H9 (cell line): Measurements from ENCODE around the gene CHDH. TPM values are rescaled to one million over a fixed set of nuclear protein-coding genes. Genes with fewer than 3 reads are reported as not detected.

Experiments
- DNase-seq: peaks from one replicate; pipeline ENCODE4 v3.0.0-alpha.2; 2017
- H2AFZ ChIP-seq: one replicate; pipeline ENCODE4 v1.6.1; 2013; ENCODE audit warnings: mild to moderate bottlenecking, low read length, control low read depth, moderate library complexity
- H2AK5ac ChIP-seq: 2 replicates; pipeline ENCODE4 v1.6.1; 2013; ENCODE audit warnings: low read length, control low read depth, mixed read lengths; ENCODE audit not compliant: insufficient read length
- H2BK120ac ChIP-seq: one replicate; pipeline ENCODE4 v1.6.1; 2013; ENCODE audit warnings: low read depth, mild to moderate bottlenecking, low read length, control low read depth, inconsistent platforms; ENCODE audit not compliant: poor library complexity, severe bottlenecking
- H2BK12ac ChIP-seq: 2 replicates; pipeline ENCODE4 v1.6.1; 2013; ENCODE audit warnings: low read length, control low read depth, mixed read lengths, low read depth; ENCODE audit not compliant: insufficient read length
- H2BK15ac ChIP-seq: 2 replicates; pipeline ENCODE4 v1.6.1; 2013; ENCODE audit warnings: low read depth, low read length, control low read depth
- H2BK20ac ChIP-seq: one replicate; pipeline ENCODE4 v1.6.1; 2013; ENCODE audit warnings: low read depth, mild to moderate bottlenecking, low read length, control low read depth, inconsistent platforms; ENCODE audit not compliant: poor library complexity, severe bottlenecking
- H2BK5ac ChIP-seq: 2 replicates; pipeline ENCODE4 v1.6.1; 2013; ENCODE audit warnings: low read length, control low read depth, mixed read lengths; ENCODE audit not compliant: insufficient read length
- H3K14ac ChIP-seq: 2 replicates; pipeline ENCODE4 v1.6.1; 2013; ENCODE audit warnings: low read length, control low read depth; ENCODE audit not compliant: insufficient read depth
- H3K18ac ChIP-seq: 2 replicates; pipeline ENCODE4 v1.6.1; 2013; ENCODE audit warnings: low read depth, mild to moderate bottlenecking, mixed read lengths, low read length, control low read depth; ENCODE audit not compliant: insufficient read length
- H3K23ac ChIP-seq: 2 replicates; pipeline ENCODE4 v1.6.1; 2013; ENCODE audit warnings: low read length, control low read depth, mixed read lengths, low read depth; ENCODE audit not compliant: insufficient read length
- H3K23me2 ChIP-seq: 2 replicates; pipeline ENCODE4 v1.6.1; 2013; ENCODE audit warnings: low read depth, mild to moderate bottlenecking, mixed read lengths, low read length, control low read depth; ENCODE audit not compliant: insufficient read length, poor library complexity, severe bottlenecking
- H3K27ac ChIP-seq: 2 replicates; pipeline ENCODE4 v1.5.1; 2013; ENCODE audit warnings: low read length, control low read depth, mixed read lengths, low read depth; ENCODE audit not compliant: insufficient read length
- H3K27me3 ChIP-seq: 2 replicates; pipeline ENCODE4 v1.6.1; 2013; ENCODE audit warnings: low read length, control low read depth, inconsistent platforms; ENCODE audit not compliant: insufficient read depth
- H3K4ac ChIP-seq: 2 replicates; pipeline ENCODE4 v1.6.1; 2013; ENCODE audit warnings: low read depth, mild to moderate bottlenecking, control low read depth, inconsistent platforms, low read length, moderate library complexity
- H3K4me1 ChIP-seq: 2 replicates; pipeline ENCODE4 v1.6.1; 2013; ENCODE audit warnings: low read length, control low read depth, inconsistent platforms; ENCODE audit not compliant: insufficient read depth
- H3K4me2 ChIP-seq: 2 replicates; pipeline ENCODE4 v1.6.1; 2013; ENCODE audit warnings: low read length, control low read depth, mixed read lengths; ENCODE audit not compliant: insufficient read length, insufficient read depth
- H3K56ac ChIP-seq: 2 replicates; pipeline ENCODE4 v1.6.1; 2013; ENCODE audit warnings: low read depth, mild to moderate bottlenecking, mixed read lengths, low read length, control low read depth; ENCODE audit not compliant: insufficient read length
- H3K79me1 ChIP-seq: 2 replicates; pipeline ENCODE4 v1.6.1; 2013; ENCODE audit warnings: low read depth, mild to moderate bottlenecking, moderate library complexity, low read length, control low read depth, inconsistent platforms; ENCODE audit not compliant: insufficient read depth, poor library complexity, severe bottlenecking
- H3K79me2 ChIP-seq: 2 replicates; pipeline ENCODE4 v1.6.1; 2013; ENCODE audit warnings: low read length, control low read depth, inconsistent platforms; ENCODE audit not compliant: insufficient read depth
- H3K9ac ChIP-seq: 2 replicates; pipeline ENCODE4 v1.6.1; 2013; ENCODE audit warnings: low read length, control low read depth, mixed read lengths; ENCODE audit not compliant: insufficient read length; ENCODE audit errors: extremely low read depth
- H3K9me3 ChIP-seq: one replicate; pipeline ENCODE4 v1.6.1; 2013; ENCODE audit warnings: low read depth, low read length, inconsistent platforms; ENCODE audit not compliant: control insufficient read depth
- H3T11ph ChIP-seq: one replicate; pipeline ENCODE4 v1.6.1; 2013; ENCODE audit warnings: mild to moderate bottlenecking, low read length, control low read depth, inconsistent platforms
- H4K20me1 ChIP-seq: one replicate; pipeline ENCODE4 v1.6.1; 2013; ENCODE audit not compliant: control insufficient read depth, insufficient read length, insufficient read depth
- H4K5ac ChIP-seq: 2 replicates; pipeline ENCODE4 v1.6.1; 2013; ENCODE audit warnings: low read depth, mild to moderate bottlenecking, mixed read lengths, low read length, control low read depth; ENCODE audit not compliant: insufficient read length
- H4K8ac ChIP-seq: replicated peaks from 2 replicates; pipeline ENCODE4 v1.6.1; 2013; ENCODE audit warnings: low read length, control low read depth, mixed read lengths, low read depth; ENCODE audit not compliant: insufficient read length
- H4K91ac ChIP-seq: 2 replicates; pipeline ENCODE4 v1.6.1; 2013; ENCODE audit warnings: low read depth, mild to moderate bottlenecking, moderate library complexity, mixed read lengths, low read length, control low read depth; ENCODE audit not compliant: insufficient read length
- H3K27ac Mint-ChIP-seq, 3 experiments: 2 replicates in 2 of 3; 3 replicates in 1 of 3; pipeline ENCODE4 v1.8.0; 2020 to 2021; ENCODE audit warnings: mixed read lengths in 3 of 3, mild to moderate bottlenecking in 1 of 3, moderate library complexity in 1 of 3
- H3K27me3 Mint-ChIP-seq: 2 replicates; pipeline ENCODE4 v1.8.0; 2021; ENCODE audit warnings: low read depth, mild to moderate bottlenecking, moderate library complexity, mixed read lengths
- H3K36me3 Mint-ChIP-seq, 3 experiments: 2 replicates in 2 of 3; 3 replicates in 1 of 3; pipeline ENCODE4 v1.8.0; 2020 to 2021; ENCODE audit warnings: low read depth in 3 of 3, mixed read lengths in 3 of 3; ENCODE audit not compliant: insufficient read depth in 1 of 3
- H3K4me1 Mint-ChIP-seq, 2 experiments: 2 replicates each; pipeline ENCODE4 v1.8.0; 2020; ENCODE audit warnings: mixed read lengths in 2 of 2
- H3K4me3 Mint-ChIP-seq, 2 experiments: 2 replicates in 1 of 2; 3 replicates in 1 of 2; pipeline ENCODE4 v1.8.0; 2020 to 2021; ENCODE audit warnings: mild to moderate bottlenecking in 2 of 2, mixed read lengths in 2 of 2, moderate library complexity in 1 of 2
- H3K9me3 Mint-ChIP-seq, 2 experiments: 2 replicates in 1 of 2; 3 replicates in 1 of 2; pipeline ENCODE4 v1.8.0; 2020; ENCODE audit warnings: mild to moderate bottlenecking in 2 of 2, mixed read lengths in 2 of 2, moderate library complexity in 1 of 2
- WGBS: extraction: QIAGEN DNeasy Blood & Tissue Kit; methylation state at CpG from one replicate; pipeline ENCODE4 v1.1.7; 2013; ENCODE audit warnings: missing lambda C conversion rate, low lambda C conversion rate, mixed read lengths; ENCODE audit not compliant: insufficient read length; ENCODE audit errors: extremely low coverage; 5-methylcytosine and 5-hydroxymethylcytosine counted together
- total RNA-seq: library from RNA; stranded (reverse); gene quantifications from 2 replicates; pipeline ENCODE4 v1.2.1, GENCODE V29; 2021
- TF ChIP-seq, protein P1 (sequence below): fragments of 200-600 bp; sonication (generic); conservative IDR thresholded peaks from 3 replicates; pipeline ENCODE4 v1.8.0; 2021; ENCODE audit warnings: antibody characterized with exemption, mild to moderate bottlenecking

The CHDH gene
- total RNA-seq, 1 experiment from 2014 or later, result 11.0 TPM

DNA sequence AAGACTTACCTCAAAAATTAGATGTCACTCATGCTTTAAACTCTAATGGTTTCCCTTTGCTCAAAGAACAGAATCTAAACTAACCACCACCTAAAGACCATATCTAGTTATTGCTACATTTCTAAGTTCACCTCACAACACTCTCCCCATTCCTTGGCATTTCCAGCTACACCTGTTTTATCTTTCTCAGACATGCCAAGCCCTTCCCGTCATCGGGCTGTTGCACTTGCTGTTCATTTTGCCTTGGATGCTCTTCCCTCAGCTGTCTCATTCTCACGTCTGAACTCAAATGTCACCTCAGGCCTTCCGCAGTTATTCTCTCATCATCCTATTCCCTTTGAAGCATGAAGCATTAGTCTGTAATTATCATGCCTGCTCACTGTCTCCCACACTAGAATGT lies 36.8 kb upstream of the CHDH start:
- no CpG with 5 or more reads among the region's 4 CpGs for WGBS
- Histone ChIP-seq H2BK12ac (no peak overlapping the region), H3K4me2 (no peak overlapping the region), H3K27me3 (no peaks in the 10 kb centered on the region), H2BK20ac (no peak overlapping the region), H2BK120ac (no peak overlapping the region), H2AFZ (no peak overlapping the region), H4K8ac (no peak overlapping the region), H3K9ac (no peak overlapping the region), H3K4ac (no peak overlapping the region), H4K5ac (no peak overlapping the region), H3K9me3 (no peaks in the 10 kb centered on the region), H3K23me2 (peaks cover 9% of the 10 kb centered on the region), H3K56ac (no peak overlapping the region), H3K23ac (no peak overlapping the region), H3K79me1 (no peaks in the 10 kb centered on the region), H3K14ac (no peak overlapping the region), H3T11ph (no peak overlapping the region), H3K27ac (no peak overlapping the region), H4K91ac (no peak overlapping the region), H3K18ac (no peak overlapping the region), H3K79me2 (no peaks in the 10 kb centered on the region), H2BK5ac (no peak overlapping the region), H2AK5ac (no peak overlapping the region), H3K4me1 (peaks cover 5% of the 10 kb centered on the region; the same call in 1 of the 2 replicates), H2BK15ac (no peak overlapping the region), H4K20me1 (no peaks in the 10 kb centered on the region)
- peak overlapping the region in 1 of 2 experiments; percentile 99; a peak in 2 of 5 replicates for H3K4me3 Mint-ChIP-seq
- H3K27ac Mint-ChIP-seq, result no peak overlapping the region; a peak in 2 of 7 replicates
- no peaks in the 10 kb centered on the region for H3K27me3 Mint-ChIP-seq
- no peaks in the 10 kb centered on the region for H3K9me3 Mint-ChIP-seq
- TF ChIP-seq, protein P1, sequence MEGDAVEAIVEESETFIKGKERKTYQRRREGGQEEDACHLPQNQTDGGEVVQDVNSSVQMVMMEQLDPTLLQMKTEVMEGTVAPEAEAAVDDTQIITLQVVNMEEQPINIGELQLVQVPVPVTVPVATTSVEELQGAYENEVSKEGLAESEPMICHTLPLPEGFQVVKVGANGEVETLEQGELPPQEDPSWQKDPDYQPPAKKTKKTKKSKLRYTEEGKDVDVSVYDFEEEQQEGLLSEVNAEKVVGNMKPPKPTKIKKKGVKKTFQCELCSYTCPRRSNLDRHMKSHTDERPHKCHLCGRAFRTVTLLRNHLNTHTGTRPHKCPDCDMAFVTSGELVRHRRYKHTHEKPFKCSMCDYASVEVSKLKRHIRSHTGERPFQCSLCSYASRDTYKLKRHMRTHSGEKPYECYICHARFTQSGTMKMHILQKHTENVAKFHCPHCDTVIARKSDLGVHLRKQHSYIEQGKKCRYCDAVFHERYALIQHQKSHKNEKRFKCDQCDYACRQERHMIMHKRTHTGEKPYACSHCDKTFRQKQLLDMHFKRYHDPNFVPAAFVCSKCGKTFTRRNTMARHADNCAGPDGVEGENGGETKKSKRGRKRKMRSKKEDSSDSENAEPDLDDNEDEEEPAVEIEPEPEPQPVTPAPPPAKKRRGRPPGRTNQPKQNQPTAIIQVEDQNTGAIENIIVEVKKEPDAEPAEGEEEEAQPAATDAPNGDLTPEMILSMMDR, result no peak
- peaks cover 13 to 42% (median 40%) of the 10 kb centered on the region in 3 experiments; a peak in 6 of 7 replicates for H3K36me3 Mint-ChIP-seq
- H3K4me1 Mint-ChIP-seq, result peaks cover 11 to 12% of the 10 kb centered on the region in 2 experiments
- no peak for DNase-seq
